ENCODE data around the gene SEC11C. TPM values are rescaled to one million over a fixed set of nuclear protein-coding genes. Genes with fewer than 3 reads are reported as not detected.

SEC11C gene
- polyA plus RNA-seq, 1 donor, result 8.0 TPM

DNA sequence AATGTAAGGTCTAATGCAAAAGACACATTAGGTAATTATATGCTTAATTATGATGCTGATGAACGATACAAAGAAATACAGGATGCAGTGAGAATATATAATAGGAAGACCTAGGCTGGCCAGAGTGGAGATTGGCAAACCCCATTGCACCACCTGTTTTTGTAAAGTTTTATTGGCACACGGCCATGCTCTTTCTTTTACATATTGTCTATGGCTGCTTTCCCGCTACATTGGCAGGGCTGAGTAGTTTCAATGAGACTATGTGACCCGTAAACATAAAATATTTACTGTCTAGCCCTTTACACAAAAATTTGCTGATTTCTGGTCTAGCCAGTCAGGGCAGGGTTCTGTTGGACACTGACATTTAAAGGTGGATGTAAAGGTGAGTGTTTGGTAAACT, 5.4 kb downstream of the SEC11C start:
- no peak for DNase-seq

DNA sequence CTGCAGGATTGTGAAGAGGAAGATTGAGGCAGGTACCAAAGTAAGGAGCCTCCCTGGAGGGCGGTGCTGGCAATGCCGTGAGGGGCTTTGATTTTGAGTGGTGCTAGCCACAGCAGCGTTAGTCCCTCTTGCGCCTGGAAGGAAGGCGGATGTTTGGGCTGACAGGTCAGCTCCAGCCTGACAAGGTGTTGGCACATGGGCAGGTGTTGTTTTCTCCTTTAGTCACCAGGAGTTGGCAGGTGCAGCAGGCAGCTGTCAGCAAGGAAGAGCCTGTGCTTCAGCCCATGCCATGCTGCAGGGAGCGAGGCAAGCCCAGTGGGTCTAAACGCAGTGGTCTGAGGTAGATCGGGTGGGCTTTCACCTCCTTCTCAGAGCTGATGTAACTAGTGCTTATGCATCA, 8.5 kb downstream of the SEC11C start:
- DNase-seq, result no peak

DNA sequence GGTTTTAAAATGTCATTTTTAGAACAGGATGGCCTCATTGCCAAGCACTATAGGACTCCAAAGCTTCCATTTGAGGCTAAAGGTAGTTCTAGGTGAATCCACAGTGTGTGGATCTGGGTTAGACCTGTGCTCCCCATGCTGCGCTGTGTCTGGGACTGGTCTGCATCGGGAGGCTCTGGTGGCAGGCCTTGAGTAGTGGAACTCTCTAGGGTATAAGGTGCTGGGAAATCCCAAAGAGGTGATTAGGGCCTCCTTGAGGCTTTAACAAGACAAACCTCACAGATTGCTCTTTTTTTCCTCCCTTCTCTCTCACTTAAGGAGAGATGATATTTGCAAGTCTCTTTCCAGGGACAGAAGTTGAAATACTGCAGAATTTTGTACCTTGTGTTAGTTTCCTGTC, 9.3 kb downstream of the SEC11C start:
- DNase-seq, result no peak

DNA sequence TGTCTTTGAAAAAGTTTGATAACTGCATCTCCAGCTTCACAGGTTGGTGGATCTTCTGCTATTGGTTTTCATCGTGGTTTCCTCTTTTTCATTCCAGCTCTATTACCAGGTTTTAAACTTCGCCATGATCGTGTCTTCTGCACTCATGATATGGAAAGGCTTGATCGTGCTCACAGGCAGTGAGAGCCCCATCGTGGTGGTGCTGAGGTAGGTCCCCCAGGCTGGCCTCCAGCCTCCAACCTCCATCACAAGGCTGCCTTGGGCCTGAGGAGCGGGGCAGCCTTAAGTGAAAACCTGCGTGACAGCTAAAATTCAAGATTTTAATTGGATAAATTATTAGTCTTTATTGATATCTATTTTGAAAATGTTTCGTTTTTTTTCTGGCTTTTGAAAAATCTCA, 9.7 kb downstream of the SEC11C start:
- no peak for DNase-seq

DNA sequence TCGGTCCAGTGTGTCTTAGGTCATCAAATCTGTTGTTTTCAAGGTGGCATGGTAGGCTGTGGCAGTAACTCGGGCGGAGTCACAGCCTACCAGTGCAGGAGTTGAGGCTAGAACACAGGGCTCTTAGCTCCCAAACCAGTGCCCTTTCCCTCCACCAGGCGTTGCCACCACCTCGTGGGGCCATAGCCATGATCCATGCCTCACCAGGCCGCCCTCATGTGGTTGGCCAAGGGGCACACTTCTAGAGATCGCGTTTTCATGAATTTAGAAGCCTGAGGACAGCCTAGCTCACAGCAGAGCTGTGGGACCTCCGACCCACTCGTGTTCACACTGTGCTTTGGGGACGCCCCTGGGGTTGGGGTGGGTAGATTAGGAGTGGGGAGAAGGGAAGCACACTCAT, 10.6 kb downstream of the SEC11C start:
- no peak for DNase-seq

DNA sequence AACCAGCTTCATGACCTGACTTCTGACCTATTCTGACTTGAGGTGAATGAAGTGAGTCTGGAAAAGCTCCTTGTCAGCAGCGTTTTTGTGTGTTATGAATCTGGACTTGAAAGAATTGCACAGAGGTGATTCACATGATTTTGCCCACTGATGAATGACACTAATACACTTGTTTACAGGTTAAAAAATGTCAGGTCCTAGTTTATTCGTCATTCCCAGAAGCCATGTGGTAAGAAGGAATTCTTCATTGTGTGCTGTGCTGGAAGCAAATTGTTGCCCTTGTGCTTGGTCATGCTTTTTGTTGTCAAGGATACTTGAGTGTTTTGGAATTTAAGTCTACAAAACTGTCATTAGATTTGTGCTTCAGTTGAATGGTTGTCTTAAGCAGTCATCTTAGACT, 15.5 kb downstream of the SEC11C start:
- DNase-seq, result no peak

DNA sequence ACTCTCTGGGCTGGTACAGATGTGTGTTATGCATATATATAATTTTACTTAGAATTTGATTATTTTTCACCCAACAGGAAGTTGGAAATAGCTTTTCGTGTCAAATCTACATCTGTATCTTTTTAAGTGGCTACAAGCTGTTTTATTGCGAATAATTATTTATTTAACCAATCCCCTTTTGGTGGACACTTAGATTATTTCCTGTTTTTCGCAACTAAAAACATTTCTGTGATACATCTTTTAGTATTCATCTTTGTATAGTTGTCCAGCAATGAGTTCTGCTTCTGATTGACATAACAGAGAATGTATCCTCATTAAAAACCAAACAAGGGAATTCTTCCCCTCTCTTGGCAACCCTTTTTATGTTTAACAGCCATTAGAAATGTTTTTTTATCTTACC, 16.6 kb downstream of the SEC11C start:
- DNase-seq, result no peak

DNA sequence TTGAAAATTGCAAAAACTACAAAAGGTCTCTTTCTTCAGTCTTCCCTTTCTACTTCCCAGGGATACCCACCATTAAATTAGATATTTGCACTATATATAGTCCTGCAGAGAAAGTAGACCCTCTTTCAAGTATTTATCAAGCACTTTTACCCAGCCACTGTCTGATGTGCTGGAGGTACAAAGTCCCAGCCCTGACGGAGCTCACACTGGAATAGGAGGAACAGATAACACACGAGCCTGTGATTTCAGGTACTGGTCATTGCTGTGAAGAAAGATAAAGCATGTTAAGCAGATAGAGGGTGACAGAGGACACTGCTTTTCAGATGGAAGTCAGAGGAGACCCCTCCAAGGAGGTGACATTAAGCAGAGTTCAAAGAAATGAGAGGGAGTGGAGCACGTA, 19.6 kb downstream of the SEC11C start:
- no peak for DNase-seq

DNA sequence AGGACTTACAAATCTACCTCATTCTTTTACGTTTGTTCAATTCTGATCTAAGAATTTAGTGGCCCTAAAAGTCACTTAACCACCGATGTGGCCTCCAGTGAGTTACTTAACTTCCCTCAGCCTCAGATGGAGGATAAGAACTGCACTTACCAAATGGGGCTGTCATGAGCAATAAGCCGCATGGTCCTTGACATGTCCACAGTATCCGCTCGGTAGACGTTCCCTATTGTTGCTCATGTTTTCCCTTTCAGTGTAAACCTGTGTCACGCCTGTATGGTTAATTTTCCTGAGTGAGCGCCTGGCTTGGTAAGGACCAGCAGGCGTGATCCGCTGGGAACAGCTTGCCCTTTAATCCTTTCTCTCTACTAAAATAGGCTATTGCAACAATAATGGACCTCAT, 20.3 kb downstream of the SEC11C start:
- DNase-seq, result no peak

DNA sequence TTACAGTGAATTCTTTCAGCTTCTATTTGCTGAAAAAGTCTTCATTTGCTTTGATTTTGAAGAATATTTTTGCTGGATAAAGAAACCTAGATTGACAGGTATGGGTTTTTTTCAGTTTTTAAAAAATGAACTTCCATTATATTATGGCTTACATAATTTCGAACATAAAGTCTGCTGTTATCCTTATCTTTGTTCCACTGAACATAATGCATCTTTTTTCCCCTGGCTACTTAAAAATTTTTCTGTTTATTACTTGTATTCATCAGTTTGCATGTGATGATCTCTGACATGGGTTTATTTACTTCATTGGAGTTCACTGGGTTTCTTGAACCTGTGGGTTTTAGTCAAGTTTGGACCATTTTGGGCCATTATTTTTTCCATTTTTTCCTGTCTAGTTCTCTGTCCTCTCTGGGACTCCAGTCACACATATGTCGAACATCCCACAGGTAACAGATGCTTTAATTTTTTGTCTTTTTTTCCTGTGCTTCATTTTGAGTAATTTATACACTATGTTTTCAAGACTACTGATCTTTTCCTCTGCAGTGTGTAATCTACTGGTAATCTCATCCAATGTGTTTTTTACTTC, 33.1 kb downstream of the SEC11C start:
- DNase-seq, result no peak

DNA sequence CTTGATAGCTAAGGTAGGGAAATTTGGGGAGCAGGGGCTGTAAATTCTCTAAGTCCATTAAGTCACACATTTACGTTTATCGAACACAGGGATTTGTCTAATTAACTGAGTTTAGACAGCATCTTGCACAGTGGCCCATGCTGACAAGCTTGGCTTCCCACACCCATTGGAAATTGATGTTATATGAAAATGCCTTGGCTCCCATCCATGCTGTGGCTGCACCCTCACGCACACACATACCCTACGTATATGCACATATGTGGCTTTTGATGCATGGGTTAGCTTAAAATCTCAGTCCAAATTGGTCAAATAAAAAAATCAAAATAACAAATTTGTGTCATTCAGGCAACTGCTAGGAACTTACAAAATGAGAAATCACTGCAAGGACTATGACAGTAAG, 37.8 kb downstream of the SEC11C start:
- no peak for DNase-seq

DNA sequence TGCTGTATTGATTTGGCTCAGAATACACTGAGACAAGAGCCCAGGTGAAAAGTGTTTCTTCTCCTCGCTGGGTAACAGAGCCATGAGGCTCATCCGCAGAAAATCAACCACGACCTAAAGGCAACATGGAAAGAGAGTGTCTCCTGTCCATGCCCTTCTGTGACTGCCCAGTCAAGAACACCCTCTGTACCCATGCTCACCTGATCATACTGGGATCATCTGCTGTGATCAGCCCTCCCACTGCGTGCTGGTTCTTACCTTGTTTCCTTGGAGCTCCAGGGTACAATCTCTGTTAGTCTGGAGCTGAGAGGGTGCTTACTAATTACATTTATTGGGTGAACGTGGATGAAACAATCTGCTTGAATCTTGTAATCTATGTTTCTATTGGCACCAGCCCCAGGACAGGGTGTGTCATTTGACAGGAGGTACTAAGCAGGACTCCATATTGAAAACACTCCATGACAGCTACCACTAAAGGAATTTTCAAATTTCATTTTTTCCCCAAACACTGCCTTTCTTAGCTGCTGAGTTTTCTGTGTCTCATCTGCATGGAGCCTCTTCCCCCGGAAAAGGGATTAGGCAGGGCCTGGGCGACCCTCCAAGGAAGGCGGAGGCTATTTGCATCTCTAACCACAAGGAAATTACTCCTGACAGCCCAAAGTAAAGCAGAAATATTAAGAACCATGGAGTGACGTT, 40.6 kb downstream of the SEC11C start:
- no peak for DNase-seq

DNA sequence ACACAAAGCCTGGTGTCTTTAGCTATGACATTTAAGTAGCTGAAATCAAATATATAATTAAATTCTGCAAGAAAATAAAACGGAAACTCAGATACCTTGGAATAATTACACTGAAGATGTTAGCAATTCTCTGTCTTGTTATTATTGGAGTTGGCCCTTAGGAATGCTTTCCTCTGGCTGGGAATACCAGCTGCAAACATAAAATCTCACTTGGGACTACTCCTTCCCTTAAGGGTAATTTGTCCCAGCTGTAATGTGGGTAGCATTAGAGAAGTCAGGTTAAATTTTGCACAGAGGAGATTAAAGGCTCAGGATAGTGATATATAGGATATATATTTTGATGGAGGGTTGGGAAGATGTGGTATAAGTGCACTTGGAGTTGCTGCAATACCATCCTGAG, 43.0 kb downstream of the SEC11C start:
- DNase-seq, result no peak

DNA sequence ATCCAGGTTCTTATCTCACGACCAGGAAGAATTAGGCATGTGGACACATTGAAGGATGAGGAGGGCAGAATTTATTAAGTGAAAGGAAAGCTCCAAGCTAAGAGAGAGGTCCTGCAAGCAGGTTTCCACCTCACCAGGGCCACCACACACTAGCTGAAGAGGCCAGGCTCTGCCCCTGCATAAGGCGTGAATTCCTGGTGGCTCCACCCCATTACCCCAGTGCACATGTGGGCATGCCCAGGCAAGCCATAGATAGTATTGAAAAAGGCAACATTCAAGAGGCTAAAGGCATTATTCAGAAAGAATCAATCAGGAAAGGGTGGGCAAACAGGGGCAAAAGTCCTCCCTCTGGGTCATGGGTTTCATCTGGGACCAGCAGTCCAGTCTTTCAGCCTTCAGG, 49.3 kb downstream of the SEC11C start:
- no peak for DNase-seq

DNA sequence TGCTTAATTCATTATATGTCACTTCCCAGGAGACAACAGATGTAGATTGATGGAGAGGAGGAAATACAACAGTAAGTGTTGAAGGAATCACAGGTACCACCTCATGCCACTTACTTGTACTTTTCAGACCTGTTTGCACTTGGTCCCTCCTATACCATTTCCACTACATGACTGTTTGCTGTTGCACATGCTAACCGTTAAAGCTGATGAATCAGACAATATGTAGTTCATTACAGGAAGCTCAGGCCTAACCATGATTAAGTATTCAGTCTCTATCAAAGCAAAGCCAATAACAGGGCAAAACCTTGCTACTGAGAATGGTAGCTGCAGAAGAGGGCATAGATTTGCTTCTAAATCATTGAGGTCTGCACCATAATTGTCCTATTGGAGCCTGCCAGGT, 50.1 kb downstream of the SEC11C start:
- no peak for DNase-seq

DNA sequence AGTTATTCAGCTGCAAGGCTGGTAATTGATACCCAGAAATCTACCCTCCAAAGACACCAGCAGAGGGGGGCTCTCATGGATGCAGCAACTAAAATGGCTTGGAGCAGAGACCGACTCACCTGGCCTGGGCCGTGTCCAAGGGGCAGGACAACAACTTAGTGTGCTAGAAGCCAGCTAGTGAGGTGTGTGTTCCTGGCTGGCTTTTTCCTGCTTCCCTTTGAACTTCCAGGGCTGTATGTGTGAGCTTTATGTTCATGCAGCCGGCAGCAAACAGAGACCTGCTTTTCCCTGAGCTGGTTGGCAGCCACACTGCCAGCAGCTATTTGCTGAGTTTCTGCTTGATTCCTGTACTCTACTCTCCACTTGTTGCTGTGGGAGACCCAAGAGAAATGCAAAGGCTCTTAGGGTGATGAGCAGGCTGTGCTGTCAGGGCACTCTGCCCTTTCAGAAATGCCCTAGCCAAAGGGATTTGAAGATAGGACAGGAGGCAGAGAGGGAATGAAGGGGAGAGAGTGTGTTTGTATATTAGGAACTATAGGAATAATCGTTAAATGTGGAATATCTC, 56.6 kb downstream of the SEC11C start:
- no peak for DNase-seq

DNA sequence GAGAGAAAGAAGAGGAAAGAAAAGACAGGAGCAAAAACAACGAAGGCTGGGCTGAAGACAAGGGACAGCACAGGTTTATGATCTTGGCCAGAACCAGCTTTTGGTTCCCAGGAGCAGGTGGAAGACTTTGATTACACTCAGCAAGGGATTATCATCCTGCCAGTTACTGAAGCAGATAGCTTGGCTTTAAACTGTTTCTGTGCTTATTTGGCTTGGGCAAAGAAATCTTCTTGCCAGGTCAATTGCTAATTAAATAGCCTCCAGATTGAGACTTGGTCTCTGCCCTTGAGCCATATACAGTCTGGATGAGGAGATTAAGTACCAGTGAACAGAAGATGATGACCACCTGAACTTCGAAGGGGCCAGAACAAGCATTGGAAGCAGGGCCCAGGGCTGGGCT, 58.0 kb downstream of the SEC11C start:
- DNase-seq, result no peak

DNA sequence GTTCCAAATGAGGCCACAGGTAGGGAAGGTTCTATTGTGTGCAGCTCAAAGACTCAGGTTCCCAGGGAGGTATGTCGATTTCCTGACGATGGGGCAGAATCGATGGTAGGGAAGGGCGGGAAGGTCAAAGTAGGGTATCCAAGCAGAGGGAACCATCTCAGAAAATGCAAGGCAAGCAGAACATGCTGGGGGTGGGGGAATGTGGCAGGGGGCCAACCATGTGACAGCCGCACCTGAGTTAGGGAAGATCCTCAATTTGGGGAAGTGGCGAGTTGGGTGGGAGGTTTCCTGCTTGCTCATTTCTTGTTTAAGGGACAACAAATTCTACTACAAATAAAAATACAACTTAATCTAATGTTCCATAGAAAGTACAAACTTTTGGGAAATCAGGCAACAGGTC, 58.5 kb downstream of the SEC11C start:
- no peak for DNase-seq

DNA sequence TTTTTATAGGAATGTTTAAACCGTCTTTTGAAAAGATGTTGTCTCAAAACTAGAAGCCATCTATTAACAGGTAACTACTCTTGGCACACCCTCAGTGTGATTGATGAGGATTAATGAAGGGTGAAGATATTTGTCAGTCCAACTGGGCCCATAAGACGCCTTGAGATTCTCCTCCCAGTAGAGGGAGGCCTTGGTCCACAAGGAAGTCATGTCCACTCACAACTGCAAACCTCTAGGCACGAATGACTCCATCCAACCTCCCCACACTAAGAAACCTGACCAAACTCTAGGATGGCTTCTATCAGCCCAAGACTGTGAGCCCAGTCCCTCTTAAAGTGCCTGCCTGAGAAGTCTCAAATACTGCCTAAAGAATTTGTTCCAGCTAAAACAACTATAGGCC, 61.1 kb downstream of the SEC11C start:
- DNase-seq, result no peak

DNA sequence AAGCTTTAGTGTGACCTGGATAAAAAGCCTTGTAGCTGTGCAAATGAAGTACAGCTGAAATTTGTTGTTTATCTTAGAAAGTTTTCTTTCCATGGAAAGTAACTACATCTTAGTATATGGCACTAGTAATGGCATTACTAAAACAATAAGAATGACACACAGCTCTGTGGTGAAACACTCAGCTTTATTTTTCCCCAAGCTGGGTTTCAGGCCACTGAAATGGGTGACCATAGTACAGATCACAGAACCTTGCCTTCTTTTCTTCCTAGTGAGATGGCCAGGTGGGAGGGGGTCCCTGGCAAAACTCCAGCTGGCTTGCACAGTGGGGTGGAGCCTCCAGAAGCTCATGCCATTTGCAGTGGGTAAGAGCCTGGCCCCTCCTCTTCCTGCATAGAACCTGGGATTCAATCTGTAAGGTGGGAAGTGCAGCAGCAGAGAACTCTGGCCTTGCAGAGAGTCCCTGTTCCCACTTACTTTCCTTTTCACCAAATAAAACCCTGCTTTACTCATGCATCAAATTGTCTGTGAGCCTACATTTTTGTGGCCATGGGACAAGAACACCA, 62.7 kb downstream of the SEC11C start:
- DNase-seq, result no peak

DNA sequence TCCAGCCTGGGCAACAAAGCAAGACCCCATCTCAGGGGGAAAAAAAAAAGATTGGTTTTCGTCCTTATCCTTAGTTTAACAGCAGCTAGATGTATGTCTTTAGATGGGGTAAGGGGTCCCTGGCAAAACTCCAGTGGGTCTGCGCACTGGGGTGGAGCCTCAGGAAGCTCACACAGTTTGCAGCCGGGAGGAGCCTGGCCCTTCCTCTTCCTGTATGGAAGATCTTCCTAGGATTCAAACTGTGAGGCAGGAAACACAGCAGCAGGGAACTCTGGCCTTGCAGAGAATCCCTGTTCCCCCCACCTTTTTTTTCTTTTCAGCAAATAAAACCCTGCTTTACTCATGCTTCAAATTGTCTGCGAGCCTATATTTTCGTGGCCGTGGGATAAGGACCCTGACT, 67.8 kb downstream of the SEC11C start:
- DNase-seq, result no peak
